Measurements from ENCODE around the gene CERS6.
"Not testable (repeated sequence)": the region's sequence is repeated elsewhere in the genome, so short reads cannot be mapped to it uniquely, and the experiment has no call there.

The CERS6 gene

DNA sequence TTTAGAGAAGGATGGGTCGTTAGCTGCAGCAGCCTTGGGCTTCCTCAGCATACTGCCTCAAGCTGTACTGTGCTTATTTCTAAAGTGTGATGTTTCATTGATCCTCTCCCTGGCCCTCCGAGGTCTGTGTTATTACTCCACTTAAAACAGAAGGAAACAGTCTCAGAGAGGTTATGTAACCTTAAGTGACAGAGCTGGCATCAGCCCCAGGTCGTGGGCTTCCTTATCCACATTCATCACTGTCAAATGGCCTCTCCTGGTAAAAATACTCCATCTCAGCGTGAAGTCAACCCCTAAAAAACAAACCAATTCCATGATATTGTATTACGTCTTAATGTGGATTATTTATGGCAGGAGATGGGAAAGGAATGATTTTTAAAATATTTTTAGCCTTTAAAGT is 193.0 kb downstream of the CERS6 start:
- DNase-seq: no peak

DNA sequence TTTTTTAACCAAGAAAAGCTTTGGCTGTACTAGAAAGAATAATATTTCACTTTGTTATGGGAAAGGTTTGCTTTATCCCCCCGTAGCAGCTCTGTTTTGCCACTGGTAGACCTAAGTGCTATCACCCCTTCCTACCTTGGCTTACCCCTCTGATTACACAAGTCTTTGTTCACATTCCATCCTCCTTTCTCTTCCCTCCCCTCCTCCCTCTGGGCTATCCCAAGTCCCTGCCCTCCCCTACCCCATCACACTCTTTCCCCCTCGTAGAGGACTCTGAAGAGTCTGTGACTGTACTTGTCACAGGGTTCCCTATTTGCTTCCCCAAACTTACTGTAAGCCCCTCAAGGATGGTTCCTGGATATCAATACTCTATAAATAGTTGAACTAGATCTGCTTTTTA is 193.5 kb downstream of the CERS6 start:
- no peak for DNase-seq

DNA sequence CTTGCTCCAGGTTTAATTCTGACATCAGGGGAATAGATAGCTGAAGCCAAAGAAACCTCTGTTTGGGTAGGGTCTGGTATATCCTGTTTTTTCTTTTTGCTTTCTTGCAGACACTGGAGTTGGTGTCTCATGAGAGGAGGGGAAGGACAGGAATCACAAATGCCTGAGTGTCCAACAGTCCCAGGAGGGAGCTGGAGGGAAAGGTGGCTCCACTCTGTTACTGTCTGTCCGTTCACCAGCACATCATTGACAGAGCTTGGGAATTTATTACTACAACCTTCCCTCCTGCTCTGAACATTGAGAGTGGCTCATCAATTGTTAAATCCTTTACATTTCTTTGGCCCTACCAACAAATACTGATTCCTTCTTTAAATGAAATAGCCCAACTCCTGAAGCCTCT is 194.1 kb downstream of the CERS6 start:
- DNase-seq: no peak

DNA sequence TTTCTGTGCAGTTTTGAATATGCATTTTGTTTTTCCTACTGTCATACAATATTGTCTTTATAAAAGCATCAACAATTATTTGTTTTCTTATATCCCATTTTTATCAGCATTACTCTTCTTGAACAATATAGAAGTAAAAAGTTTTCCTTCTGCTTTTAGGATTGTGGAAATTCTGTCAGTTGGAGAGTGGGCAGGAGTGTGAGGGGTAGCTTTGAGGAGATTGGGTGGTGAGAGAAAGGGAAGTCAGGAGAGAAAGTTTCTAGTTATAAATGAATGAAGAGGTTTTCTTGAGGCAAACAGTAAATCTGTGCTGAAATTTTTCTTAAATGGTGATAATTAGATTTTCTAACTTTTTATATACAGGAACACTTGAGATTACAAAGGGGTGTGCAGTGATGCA is 194.7 kb downstream of the CERS6 start:
- no peak for DNase-seq

DNA sequence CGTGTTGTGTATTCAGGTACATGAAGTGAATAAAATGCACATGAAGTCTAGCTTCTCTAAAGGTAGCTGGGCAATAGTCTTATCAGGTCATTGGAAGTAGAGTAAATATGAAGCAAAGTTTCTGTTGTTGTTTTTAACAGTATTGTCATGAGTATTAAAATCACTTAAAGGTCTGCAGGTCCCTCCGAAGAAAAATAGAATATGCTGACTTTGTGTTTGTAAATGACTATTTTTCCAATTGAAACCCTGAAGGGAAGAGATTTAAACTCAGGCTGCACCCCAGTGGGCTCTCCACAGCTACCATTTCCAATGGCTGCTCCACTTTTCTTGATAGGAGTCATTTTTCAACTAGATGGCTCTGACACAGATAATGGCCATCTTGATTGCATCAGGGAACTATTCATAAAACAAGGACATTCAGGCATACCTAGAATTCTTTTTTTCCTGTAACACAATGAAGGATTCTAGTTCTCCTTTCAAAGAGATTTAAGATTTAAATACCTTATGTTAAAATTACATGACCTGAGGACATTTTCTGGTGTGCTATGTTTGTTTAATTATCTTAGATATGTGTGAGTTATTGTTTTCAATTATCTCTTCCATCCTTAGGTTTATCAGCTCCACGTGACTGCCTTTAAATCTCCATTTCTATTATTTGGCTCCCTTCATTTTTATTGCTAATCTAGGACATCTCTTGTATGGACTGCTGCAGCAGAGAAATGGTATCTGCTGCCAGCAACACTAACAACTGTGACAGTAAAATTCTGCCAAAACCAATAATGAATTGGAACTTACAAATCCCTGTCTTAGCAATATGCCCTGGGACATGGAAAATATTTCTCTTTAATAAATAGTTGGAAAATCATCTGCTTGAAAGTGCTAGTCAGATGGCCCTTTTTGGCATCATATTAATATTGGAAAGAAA is 197.2 kb downstream of the CERS6 start:
- no peak for DNase-seq

DNA sequence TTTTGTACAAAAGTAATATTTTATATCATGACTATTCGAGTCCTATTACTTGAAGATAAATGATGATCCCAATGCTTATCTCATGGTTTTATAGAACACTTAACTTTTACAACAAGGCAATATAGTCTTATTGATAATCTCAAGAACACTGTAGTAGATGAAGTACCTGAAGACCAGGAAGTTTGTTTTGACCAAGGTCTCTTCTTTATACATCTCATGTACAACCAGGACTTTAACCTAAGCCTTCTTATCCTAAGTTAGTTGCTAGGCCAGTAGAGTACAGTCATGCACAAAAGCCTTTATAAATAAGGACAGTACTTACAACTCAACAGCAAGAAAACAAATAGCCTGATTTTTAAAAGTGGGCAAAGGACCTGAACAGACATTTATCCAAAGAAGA is 198.6 kb downstream of the CERS6 start:
- DNase-seq: no peak

DNA sequence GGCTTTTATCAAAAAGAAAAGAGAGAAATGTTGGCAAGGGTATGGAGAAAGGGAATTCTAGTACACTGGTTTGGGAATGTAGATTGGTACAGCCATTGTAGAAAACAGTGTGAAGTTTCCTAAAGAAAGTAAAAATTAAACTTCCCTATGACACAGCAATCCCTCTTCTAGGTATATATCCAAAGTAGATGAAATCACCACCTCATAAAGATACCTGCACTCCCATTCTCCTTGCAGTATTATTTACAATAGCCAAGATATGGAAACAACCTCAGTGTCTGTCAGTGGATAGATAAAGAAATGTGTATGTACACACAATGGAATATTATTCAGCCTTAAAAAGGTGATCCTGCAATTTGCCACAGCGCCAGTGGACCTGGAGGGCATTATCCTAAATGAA is 199.1 kb downstream of the CERS6 start:
- no peak for DNase-seq

DNA sequence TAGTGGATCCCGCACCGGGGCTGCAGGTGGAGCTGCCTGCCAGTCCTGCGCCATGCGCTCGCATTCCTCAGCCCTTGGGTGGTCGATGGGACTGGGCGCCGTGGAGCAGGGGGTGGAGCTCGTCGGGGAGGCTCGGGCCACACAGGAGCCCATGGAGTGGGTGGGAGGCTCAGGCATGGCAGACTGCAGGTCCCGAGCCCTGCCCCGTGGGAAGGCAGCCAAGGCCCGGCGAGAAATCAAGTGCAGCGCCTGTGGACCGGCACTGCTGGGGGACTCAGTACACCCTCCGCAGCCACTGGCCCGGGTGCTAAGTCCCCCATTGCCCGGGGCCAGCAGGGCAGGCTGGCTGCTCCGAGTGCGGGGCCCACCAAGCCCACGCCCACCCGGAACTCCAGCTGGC is 201.3 kb downstream of the CERS6 start:
- DNase-seq: not testable (repeated sequence)

DNA sequence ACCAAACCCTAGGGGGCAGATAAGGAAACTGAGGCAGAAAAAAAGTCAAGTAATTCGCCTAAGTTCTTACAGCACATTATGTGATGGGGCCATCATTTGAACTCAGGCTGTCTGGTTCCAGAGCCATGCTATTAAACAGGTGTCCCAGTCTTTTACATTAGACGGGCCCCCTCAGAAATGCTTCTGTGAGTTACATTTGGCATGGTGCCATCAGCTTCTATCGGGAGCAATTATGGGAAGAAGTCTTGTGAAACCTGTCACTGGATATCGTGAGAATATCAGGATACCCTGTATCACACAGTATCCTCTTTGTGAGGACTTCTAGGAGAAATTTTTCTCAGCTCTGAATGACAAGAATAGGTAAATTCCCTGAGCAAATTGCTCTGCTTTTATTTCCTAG is 202.6 kb downstream of the CERS6 start:
- no peak for DNase-seq

DNA sequence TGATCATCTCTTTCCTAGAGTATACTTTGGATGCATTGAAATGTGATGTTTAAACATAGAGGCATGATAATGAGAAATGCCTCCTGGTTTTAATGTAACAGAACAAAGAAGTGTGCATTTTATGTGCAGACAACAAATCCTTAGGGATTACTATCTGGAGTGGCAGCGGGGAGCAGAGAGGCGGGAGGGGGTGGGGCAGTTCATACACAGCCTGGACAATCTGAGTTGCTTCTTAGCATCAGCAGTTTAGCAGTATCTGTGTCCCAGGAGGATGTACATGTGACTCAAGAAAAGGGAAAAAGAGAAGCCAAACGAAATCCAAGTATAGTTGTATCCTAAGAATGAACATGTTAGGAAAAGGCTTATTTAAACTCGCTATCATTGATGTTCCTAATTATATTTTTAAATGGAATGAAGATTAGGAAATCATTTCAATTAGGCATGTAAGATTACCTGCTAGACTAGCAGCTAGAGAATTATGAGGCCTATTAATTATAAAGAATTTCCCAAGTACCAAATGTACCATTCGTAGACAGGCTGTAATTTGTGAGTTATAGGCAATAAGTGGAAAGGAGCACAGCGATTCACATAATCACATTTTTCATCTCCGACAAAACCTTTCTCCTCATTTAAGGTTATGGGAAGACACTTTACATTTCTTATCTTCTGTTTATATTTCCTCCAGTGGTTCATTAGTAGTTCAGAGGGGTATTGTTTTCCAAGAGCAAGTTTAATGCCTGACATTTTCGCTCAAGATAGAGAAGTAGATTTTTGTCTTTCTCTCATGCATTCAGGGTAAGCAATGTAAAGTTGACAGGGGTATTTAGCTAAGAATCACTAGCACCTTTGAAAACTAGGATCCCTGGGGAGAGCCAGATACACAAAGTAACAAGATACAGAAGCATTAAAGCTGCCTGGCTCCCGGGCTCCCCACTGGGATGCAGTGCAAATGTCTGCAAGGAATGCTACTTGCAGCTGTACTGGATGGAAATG is 205.1 kb downstream of the CERS6 start:
- DNase-seq: no peak

DNA sequence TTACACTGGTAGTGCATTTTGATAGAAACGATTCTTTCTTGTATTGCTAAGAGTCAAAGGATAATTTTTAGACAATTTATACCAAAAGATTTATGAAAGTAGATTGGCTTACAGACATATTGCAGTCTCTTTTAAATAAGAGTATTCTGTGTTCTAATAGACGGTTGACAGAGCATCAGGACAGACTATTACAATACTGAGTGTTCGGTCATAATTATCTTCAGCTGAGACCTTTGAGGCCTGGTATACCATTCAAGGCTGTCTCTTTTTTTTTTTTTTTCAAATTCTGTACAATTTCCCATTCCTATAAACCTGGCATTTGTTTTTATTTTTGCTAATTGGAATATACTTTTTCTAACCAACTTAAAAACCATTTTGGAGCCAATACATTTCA is 205.8 kb downstream of the CERS6 start:
- DNase-seq: no peak

DNA sequence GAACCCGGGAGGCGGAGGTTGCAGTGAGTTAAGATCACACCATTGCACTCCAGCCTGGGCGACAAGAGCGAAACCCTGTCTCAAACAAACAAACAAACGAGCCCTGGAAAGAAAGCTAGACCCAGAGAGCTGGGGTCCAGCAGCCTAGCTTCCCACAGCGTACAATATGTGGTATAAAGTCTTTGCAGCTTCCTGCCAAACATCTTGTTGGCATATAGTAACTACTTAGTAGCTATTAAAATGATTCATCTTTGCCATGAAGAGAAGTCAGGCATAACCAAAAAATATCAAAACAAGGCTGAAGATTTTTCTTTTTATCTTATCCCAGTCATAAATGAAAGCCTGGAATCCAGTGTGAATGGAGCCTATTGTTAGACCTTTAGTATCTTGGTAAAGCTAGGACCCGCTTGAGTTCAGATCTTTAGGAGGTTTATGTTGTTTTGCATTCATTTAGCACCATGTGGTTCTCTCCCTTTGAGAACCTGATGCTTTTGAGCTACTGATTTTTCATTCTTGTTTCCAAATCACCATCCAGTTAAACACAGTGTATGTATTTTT is 206.7 kb downstream of the CERS6 start:
- DNase-seq: no peak

DNA sequence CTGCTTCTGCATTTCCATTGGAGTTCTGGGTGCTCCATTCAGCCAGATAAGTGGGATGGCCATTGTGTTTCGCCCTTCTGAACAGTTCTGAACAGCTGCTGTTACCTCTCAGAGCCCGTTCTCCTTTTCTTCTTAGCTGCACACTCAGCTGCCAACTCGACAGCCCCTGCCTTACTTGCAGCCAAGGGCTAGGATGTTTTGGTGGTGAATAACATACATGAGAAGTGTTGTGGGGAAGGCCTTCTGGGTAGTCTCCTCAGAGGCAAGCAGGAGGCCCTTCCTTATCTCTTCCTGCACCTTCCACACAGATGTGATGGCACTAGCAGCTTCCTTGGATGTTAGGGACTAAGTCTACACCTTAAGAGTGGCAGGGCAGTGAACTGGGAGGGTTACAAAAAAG is 207.9 kb downstream of the CERS6 start:
- DNase-seq: peak in 1 of 2 donors; percentile 20

DNA sequence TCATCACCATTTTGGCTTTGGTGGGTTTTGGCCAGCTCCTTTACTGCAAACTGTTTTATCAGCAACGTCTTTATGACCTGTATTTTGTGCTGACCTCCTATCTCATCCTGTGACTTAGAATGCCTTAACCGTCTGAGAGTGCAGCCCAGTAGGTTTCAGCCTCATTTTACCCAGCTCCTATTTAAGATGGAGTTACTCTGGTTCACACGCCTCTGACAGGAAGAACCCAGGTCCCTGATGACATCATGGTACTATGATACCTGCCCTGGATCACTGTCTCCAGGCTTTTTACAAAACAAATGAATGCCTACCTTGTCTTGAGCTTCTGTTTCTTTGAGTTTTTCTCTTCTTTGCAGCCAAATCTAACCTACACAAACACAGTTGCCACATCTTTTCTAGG is 208.6 kb downstream of the CERS6 start:
- DNase-seq: not testable (repeated sequence)

DNA sequence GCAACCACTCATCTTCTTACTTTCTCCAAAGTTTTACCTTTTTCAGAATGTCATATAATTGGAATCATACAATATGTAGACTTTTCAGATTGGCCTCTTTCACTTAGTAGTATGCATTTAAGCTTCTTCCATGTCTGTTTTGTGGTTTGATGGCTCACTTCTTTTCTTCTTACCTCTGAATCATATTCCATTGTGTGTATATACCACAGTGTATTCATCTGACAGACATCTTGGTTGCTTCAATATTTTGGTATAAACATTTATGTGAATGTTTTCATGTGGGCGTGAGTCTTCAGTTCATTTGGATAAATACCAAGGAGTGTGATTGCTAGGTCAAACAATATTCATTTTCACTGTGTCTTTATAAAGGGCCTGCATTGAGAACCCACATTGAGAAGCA is 210.3 kb downstream of the CERS6 start:
- no peak for DNase-seq

DNA sequence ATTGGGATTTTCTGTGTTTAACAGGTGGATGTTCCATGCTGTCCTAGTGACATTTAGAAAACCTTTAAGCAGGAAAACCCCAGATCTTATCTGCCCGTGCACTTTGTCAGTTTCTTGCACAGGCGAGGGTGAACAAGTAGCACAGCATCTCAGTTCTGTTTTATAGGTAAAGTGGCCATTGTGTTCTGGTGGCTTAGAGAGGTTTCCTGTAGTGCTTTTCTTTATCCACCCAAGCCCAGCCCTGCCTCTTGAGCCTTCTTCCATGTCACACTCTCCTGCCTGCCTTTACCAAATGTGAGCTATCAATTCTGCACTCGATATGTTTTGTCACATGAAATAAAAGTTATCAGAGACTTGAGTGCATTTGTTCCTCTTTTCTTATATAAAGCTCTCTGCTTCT is 211.1 kb downstream of the CERS6 start:
- no peak for DNase-seq

DNA sequence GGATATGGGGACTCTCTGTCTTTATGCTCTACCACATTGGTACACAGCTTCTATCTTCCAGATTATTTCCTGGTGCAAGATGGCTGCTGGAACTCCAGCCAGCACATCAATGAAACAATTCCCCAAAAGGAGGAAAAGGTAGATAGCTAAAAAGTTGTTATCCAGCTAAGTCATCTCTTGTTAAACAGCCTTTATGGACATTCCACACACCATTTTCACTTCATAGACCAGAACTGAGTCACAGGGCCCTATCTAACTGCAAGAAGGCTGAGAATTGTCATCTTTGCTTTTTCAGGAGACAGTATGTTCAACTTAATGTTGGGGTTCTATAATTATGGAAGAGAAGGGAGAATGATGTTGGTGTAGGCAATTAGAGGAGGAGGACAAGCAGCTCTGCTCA is 213.1 kb downstream of the CERS6 start:
- no peak for DNase-seq

DNA sequence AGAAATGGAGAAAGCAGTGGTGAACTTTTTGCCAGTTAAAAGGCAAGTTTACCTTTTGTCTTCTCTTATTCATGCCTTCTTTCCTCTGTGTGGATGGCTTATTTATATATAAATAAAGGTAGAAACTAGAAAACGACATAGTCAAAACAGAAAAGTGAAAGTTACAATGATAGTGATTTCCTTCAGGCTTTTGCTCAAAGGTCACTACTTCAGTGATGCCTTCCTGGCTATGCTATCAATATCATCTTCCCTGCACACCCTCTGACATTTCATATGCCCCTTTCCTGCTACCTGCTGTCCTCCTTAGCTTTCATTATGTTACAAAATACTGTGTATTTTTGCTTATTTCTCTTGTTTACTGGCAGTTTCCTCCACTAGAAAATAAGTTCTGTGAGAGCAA is 214.4 kb downstream of the CERS6 start:
- DNase-seq: no peak

DNA sequence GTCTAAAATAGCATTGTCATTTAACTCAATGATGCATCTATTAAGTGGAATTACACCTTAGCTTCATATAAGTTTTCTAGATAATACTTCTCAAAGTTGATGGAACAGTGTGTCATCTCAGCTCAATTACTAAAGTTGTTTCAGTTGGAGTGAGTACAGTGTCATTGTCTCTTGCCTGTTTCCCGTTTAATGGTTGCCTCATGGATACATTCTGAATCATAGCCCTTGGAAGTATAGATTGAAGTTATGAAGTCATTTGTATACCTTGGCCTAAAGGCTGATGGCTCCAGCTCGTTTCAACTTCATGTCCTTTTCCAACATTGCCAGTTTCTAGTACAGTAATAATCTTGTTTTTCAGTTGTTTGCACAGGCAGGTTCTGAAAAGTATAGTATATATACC is 215.9 kb downstream of the CERS6 start:
- no peak for DNase-seq

DNA sequence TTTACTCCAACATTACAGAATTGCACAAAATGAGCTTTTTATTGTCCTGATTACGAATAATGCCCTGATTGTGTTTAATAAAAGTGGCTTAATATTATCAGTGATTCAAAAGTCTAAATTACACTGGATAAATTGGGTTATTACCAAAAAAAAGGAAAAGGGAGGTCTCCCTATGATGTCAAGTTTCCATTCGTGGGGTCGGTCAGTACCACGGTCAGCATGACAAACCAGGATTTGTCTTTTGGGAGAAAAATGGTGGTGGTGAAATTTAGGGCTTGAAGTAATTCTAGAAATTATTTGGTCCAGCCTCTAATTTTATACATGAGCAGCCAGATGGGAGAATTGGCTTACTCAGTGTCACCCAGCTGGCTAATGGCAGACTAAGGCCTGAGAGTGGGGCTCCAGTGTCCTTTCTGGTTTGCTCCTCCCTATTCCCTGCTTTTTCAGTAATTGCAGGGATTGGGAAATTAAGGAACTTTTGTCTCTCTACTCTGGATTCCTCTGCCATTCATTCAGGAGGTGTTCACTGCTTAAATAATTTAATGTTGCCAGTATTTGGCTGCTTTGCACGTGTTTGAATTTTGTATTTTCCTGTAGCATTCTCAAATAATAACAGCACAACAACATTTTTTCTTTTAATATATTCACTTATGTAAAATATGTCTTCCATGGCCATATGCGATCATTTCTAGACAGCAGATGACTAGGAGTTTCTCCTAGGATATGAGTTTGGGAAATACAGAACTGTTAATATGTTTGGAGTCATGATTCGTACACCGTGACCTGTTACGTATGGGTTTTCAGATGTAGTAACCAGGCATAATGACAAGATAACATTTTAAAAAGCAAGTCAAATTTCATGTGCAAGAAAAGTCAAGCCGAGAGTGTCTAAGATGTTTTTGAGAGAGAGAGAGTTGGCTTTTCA is 217.5 kb downstream of the CERS6 start:
- no peak for DNase-seq

DNA sequence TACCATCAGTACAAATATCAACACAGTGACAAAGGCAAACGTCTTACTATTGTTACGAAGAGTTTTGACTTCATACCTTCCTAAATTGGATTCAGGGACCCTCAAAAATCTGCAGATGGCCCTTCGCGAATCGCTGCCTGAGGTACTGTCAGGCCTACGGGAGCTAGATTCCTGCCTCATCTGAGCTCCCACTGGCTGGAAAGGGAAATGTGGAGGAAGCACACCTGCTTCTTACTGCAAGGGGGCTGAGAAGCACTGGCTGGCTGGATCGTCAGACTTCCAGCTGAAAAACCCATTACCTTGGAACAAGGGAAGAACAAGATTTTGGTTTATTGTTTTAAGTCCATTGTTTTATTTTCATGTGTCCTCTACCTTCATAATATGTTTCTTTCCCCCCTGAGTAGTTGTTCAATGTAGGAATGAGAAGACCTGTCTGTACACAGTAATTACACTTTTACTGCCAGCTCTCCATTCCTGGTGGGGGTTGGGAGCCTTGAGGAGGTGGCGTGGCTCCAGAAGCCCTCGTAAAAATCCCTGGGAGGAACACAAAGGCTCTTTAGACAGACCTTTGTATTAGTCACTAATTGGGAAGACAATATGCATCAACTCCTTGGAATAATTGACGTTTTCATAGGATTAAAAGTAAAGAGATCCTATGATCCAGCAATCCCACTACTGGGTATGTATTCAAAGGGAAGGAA is 222.2 kb downstream of the CERS6 start:
- no peak for DNase-seq

DNA sequence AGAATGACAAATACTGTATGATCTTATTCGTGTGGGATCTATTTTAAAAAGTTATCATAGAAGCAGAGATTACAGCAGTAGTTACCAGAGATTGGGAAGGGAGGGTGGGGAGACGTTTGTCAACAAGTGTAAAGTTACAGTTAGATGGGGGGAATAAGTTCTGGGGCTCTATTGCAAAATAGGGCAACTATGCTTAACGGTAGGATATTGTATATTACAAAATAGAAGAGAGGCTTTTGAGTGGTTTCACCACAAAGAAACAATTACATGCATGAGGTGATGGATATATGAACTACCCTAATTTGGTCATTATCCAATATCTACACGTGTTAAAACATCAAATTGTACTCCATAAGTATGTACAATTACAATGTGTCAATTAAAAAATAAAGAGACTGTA is 223.0 kb downstream of the CERS6 start:
- DNase-seq: no peak

Data from bone marrow (tissue), 2 donors.